ENCODE data around the gene LIPJ.

Gene LIPJ

DNA sequence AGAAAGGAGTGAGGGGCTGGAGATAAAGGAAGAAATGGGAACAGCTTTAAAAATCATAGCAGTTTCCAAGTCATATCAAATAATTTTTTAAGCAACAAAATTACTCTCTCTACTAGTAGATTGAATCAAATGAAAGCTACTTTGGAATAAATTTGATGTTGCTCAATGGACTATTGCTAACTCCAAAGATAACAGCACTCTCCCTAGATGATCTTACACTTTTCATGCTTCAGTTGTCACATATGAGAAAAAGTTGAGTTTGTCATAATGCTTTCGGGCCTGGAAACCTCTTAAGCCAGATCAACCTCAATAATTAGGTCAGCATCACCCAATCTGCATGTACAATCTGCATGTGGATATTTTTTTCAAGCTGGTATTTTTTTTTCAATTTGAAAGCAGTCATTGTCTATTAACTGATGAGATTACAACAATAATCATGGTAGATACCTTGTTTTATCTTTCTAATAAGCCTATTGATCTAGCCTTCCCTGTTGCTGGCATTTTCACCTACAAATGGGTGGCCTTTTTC lies 31.3 kb downstream of the LIPJ start:
- Histone ChIP-seq H3K4me2 (ENCODE audit: low read length) (no peak overlapping the region), H3K36me3 (ENCODE audit: control insufficient read depth, low read length) (no peaks in the 10 kb centered on the region), H3F3A (ENCODE audit: control insufficient read depth, insufficient read depth) (no peaks in the 10 kb centered on the region), H3K9me2 (replicated peaks; ENCODE audit: control insufficient read depth, low read length) (no peaks in the 10 kb centered on the region; the same call in 1 of the 2 replicates), H3K79me2 (ENCODE audit: control insufficient read depth, low read length) (no peaks in the 10 kb centered on the region), H3K27me3 (ENCODE audit: control insufficient read depth, low read length) (no peaks in the 10 kb centered on the region), H3K4me3 (ENCODE audit: low read length) (no peak overlapping the region), H3K27ac (ENCODE audit: low read depth, low read length) (no peak overlapping the region), H3K9me3 (ENCODE audit: control insufficient read depth, insufficient read depth, low read length) (no peaks in the 10 kb centered on the region), H3K4me1 (ENCODE audit: control insufficient read depth, low read length) (no peaks in the 10 kb centered on the region), H4K20me1 (ENCODE audit: control insufficient read depth, insufficient read depth, low read depth, low read length) (no peaks in the 10 kb centered on the region)
- TF ChIP-seq EZH2phosphoT487 (IDR thresholded peaks at IDR 0.05; ENCODE audit: borderline replicate concordance, low read length) = no peak
- TF ChIP-seq, protein P1, sequence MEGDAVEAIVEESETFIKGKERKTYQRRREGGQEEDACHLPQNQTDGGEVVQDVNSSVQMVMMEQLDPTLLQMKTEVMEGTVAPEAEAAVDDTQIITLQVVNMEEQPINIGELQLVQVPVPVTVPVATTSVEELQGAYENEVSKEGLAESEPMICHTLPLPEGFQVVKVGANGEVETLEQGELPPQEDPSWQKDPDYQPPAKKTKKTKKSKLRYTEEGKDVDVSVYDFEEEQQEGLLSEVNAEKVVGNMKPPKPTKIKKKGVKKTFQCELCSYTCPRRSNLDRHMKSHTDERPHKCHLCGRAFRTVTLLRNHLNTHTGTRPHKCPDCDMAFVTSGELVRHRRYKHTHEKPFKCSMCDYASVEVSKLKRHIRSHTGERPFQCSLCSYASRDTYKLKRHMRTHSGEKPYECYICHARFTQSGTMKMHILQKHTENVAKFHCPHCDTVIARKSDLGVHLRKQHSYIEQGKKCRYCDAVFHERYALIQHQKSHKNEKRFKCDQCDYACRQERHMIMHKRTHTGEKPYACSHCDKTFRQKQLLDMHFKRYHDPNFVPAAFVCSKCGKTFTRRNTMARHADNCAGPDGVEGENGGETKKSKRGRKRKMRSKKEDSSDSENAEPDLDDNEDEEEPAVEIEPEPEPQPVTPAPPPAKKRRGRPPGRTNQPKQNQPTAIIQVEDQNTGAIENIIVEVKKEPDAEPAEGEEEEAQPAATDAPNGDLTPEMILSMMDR (IDR thresholded peaks at IDR 0.05; ENCODE audit: low read depth, low read length, poor library complexity, severe bottlenecking) = no peak

GRCh38 chr10:88618496-88618895 lies 31.9 kb downstream of the LIPJ start:
- Histone ChIP-seq H3K36me3 (ENCODE audit: control insufficient read depth, low read length) (no peaks in the 10 kb centered on the region), H3K79me2 (ENCODE audit: control insufficient read depth, low read length) (no peaks in the 10 kb centered on the region), H3F3A (ENCODE audit: control insufficient read depth, insufficient read depth) (no peaks in the 10 kb centered on the region), H3K4me3 (ENCODE audit: low read length) (no peak overlapping the region), H3K4me2 (ENCODE audit: low read length) (no peak overlapping the region), H3K9me2 (replicated peaks; ENCODE audit: control insufficient read depth, low read length) (no peaks in the 10 kb centered on the region; the same call in 1 of the 2 replicates), H3K9me3 (ENCODE audit: control insufficient read depth, insufficient read depth, low read length) (no peaks in the 10 kb centered on the region), H3K27me3 (ENCODE audit: control insufficient read depth, low read length) (no peaks in the 10 kb centered on the region), H3K27ac (ENCODE audit: low read depth, low read length) (no peak overlapping the region), H4K20me1 (ENCODE audit: control insufficient read depth, insufficient read depth, low read depth, low read length) (no peaks in the 10 kb centered on the region), H3K4me1 (ENCODE audit: control insufficient read depth, low read length) (no peaks in the 10 kb centered on the region)
- TF ChIP-seq, protein P1 (IDR thresholded peaks at IDR 0.05; ENCODE audit: low read depth, low read length, poor library complexity, severe bottlenecking) = no peak
- TF ChIP-seq EZH2phosphoT487 (IDR thresholded peaks at IDR 0.05; ENCODE audit: borderline replicate concordance, low read length) = no peak

GRCh38 chr10:88620441-88620840 lies 33.9 kb downstream of the LIPJ start:
- no peaks in the 10 kb centered on the region for H3K9me3 ChIP-seq (ENCODE audit: control insufficient read depth, insufficient read depth, low read length)
- no peak overlapping the region for H3K27ac ChIP-seq (ENCODE audit: low read depth, low read length)
- TF ChIP-seq EZH2phosphoT487 (IDR thresholded peaks at IDR 0.05; ENCODE audit: borderline replicate concordance, low read length) = no peak
- TF ChIP-seq, protein P1 (IDR thresholded peaks at IDR 0.05; ENCODE audit: low read depth, low read length, poor library complexity, severe bottlenecking) = no peak

More at GRCh38 chr10:88620441-88620840, 33.9 kb downstream of the LIPJ start:
- Histone ChIP-seq H3K9me2 (replicated peaks; ENCODE audit: control insufficient read depth, low read length) (no peaks in the 10 kb centered on the region), H3K4me2 (ENCODE audit: low read length) (no peak overlapping the region), H3K4me1 (ENCODE audit: control insufficient read depth, low read length) (no peaks in the 10 kb centered on the region), H3K4me3 (ENCODE audit: low read length) (no peak overlapping the region), H3K27me3 (ENCODE audit: control insufficient read depth, low read length) (no peaks in the 10 kb centered on the region), H3K36me3 (ENCODE audit: control insufficient read depth, low read length) (no peaks in the 10 kb centered on the region), H3F3A (ENCODE audit: control insufficient read depth, insufficient read depth) (no peaks in the 10 kb centered on the region), H3K79me2 (ENCODE audit: control insufficient read depth, low read length) (no peaks in the 10 kb centered on the region), H4K20me1 (ENCODE audit: control insufficient read depth, insufficient read depth, low read depth, low read length) (no peaks in the 10 kb centered on the region)
